WTC11 (cell line): Measurements from ENCODE around the gene TRIM42.

Experiments used
- JUN ChIP-seq: sonication (generic); formaldehyde crosslinking; IDR thresholded peaks from 2 replicates; pipeline ENCODE4 v1.8.0; 2023; ENCODE audit warnings: mild to moderate bottlenecking, missing genetic modification reagents
- KAT7 ChIP-seq: sonication (generic); formaldehyde crosslinking; IDR thresholded peaks from 2 replicates; pipeline ENCODE4 v1.8.1; 2023; ENCODE audit warnings: missing genetic modification reagents, mild to moderate bottlenecking, borderline replicate concordance
- ZNF263 ChIP-seq: sonication (generic); formaldehyde crosslinking; IDR thresholded peaks from 2 replicates; pipeline ENCODE4 v1.8.1; 2022; ENCODE audit warnings: low read depth, mild to moderate bottlenecking, moderate library complexity, missing genetic modification reagents
- TF ChIP-seq, protein P1 (sequence below): fragments of 200-600 bp; IDR thresholded peaks from 2 replicates; pipeline ENCODE4 v1.8.0; 2022; ENCODE audit warnings: antibody characterized with exemption
- TF ChIP-seq, protein P2 (sequence below): sonication (generic); formaldehyde crosslinking; IDR thresholded peaks from 2 replicates; pipeline ENCODE4 v1.8.1; 2022; ENCODE audit warnings: low read depth, missing genetic modification reagents, borderline replicate concordance
- TF ChIP-seq, protein P3 (sequence below): sonication (generic); formaldehyde crosslinking; IDR thresholded peaks from 2 replicates; pipeline ENCODE4 v1.8.0; 2023; ENCODE audit warnings: missing genetic modification reagents, mild to moderate bottlenecking, borderline replicate concordance
- TF ChIP-seq, protein P4 (sequence below): fragments of 250-450 bp; sonication (Bioruptor Pico); IDR thresholded peaks from 2 replicates; pipeline ENCODE4 v1.9.0; 2021; ENCODE audit warnings: mild to moderate bottlenecking
- TF ChIP-seq, protein P5 (sequence below): sonication (generic); formaldehyde crosslinking; IDR thresholded peaks from 2 replicates; pipeline ENCODE4 v1.8.1; 2023; ENCODE audit warnings: mild to moderate bottlenecking, missing genetic modification reagents, moderate library complexity
- TF ChIP-seq, protein P6 (sequence below): sonication (generic); formaldehyde crosslinking; IDR thresholded peaks from 2 replicates; pipeline ENCODE4 v1.8.0; 2022; ENCODE audit warnings: mild to moderate bottlenecking, missing genetic modification reagents

DNA sequence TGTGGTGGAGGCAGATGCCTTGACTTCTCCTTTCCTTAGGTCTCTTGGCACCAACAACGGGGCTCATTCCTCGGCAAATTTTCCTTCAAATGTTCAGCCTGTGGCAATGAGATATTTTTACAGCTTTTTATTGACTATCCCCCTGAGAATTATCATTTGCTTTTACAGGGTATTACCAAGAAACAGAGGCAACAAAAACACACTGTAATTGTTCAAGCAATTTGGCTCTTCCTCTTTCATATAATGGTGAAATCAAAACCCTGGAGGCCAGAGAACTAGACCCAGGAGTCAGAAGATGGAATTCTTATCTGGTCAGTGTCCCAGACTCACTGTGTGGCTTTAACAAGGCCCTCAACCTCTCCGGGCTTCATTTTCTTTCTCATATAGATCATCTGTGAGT, 40.1 kb downstream of the TRIM42 start:
- TF ChIP-seq, protein P1, sequence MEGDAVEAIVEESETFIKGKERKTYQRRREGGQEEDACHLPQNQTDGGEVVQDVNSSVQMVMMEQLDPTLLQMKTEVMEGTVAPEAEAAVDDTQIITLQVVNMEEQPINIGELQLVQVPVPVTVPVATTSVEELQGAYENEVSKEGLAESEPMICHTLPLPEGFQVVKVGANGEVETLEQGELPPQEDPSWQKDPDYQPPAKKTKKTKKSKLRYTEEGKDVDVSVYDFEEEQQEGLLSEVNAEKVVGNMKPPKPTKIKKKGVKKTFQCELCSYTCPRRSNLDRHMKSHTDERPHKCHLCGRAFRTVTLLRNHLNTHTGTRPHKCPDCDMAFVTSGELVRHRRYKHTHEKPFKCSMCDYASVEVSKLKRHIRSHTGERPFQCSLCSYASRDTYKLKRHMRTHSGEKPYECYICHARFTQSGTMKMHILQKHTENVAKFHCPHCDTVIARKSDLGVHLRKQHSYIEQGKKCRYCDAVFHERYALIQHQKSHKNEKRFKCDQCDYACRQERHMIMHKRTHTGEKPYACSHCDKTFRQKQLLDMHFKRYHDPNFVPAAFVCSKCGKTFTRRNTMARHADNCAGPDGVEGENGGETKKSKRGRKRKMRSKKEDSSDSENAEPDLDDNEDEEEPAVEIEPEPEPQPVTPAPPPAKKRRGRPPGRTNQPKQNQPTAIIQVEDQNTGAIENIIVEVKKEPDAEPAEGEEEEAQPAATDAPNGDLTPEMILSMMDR: no peak
- TF ChIP-seq ZNF263 (no peak), JUN (CRISPR knock-in tag) (no peak), KAT7 (CRISPR knock-in tag) (no peak)
- TF ChIP-seq, protein P2, sequence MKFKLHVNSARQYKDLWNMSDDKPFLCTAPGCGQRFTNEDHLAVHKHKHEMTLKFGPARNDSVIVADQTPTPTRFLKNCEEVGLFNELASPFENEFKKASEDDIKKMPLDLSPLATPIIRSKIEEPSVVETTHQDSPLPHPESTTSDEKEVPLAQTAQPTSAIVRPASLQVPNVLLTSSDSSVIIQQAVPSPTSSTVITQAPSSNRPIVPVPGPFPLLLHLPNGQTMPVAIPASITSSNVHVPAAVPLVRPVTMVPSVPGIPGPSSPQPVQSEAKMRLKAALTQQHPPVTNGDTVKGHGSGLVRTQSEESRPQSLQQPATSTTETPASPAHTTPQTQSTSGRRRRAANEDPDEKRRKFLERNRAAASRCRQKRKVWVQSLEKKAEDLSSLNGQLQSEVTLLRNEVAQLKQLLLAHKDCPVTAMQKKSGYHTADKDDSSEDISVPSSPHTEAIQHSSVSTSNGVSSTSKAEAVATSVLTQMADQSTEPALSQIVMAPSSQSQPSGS (CRISPR knock-in tag): no peak
- TF ChIP-seq, protein P3, sequence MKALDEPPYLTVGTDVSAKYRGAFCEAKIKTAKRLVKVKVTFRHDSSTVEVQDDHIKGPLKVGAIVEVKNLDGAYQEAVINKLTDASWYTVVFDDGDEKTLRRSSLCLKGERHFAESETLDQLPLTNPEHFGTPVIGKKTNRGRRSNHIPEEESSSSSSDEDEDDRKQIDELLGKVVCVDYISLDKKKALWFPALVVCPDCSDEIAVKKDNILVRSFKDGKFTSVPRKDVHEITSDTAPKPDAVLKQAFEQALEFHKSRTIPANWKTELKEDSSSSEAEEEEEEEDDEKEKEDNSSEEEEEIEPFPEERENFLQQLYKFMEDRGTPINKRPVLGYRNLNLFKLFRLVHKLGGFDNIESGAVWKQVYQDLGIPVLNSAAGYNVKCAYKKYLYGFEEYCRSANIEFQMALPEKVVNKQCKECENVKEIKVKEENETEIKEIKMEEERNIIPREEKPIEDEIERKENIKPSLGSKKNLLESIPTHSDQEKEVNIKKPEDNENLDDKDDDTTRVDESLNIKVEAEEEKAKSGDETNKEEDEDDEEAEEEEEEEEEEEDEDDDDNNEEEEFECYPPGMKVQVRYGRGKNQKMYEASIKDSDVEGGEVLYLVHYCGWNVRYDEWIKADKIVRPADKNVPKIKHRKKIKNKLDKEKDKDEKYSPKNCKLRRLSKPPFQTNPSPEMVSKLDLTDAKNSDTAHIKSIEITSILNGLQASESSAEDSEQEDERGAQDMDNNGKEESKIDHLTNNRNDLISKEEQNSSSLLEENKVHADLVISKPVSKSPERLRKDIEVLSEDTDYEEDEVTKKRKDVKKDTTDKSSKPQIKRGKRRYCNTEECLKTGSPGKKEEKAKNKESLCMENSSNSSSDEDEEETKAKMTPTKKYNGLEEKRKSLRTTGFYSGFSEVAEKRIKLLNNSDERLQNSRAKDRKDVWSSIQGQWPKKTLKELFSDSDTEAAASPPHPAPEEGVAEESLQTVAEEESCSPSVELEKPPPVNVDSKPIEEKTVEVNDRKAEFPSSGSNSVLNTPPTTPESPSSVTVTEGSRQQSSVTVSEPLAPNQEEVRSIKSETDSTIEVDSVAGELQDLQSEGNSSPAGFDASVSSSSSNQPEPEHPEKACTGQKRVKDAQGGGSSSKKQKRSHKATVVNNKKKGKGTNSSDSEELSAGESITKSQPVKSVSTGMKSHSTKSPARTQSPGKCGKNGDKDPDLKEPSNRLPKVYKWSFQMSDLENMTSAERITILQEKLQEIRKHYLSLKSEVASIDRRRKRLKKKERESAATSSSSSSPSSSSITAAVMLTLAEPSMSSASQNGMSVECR: no peak
- TF ChIP-seq, protein P4, sequence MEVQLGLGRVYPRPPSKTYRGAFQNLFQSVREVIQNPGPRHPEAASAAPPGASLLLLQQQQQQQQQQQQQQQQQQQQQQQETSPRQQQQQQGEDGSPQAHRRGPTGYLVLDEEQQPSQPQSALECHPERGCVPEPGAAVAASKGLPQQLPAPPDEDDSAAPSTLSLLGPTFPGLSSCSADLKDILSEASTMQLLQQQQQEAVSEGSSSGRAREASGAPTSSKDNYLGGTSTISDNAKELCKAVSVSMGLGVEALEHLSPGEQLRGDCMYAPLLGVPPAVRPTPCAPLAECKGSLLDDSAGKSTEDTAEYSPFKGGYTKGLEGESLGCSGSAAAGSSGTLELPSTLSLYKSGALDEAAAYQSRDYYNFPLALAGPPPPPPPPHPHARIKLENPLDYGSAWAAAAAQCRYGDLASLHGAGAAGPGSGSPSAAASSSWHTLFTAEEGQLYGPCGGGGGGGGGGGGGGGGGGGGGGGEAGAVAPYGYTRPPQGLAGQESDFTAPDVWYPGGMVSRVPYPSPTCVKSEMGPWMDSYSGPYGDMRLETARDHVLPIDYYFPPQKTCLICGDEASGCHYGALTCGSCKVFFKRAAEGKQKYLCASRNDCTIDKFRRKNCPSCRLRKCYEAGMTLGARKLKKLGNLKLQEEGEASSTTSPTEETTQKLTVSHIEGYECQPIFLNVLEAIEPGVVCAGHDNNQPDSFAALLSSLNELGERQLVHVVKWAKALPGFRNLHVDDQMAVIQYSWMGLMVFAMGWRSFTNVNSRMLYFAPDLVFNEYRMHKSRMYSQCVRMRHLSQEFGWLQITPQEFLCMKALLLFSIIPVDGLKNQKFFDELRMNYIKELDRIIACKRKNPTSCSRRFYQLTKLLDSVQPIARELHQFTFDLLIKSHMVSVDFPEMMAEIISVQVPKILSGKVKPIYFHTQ (CRISPR knock-in tag): no peak
- TF ChIP-seq, protein P5, sequence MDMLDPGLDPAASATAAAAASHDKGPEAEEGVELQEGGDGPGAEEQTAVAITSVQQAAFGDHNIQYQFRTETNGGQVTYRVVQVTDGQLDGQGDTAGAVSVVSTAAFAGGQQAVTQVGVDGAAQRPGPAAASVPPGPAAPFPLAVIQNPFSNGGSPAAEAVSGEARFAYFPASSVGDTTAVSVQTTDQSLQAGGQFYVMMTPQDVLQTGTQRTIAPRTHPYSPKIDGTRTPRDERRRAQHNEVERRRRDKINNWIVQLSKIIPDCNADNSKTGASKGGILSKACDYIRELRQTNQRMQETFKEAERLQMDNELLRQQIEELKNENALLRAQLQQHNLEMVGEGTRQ (CRISPR knock-in tag): no peak
- TF ChIP-seq, protein P6, sequence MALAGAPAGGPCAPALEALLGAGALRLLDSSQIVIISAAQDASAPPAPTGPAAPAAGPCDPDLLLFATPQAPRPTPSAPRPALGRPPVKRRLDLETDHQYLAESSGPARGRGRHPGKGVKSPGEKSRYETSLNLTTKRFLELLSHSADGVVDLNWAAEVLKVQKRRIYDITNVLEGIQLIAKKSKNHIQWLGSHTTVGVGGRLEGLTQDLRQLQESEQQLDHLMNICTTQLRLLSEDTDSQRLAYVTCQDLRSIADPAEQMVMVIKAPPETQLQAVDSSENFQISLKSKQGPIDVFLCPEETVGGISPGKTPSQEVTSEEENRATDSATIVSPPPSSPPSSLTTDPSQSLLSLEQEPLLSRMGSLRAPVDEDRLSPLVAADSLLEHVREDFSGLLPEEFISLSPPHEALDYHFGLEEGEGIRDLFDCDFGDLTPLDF (CRISPR knock-in tag): no peak
